Ascending aorta (tissue), 2 donors: ENCODE measurements around the gene S100A7. TPM values are rescaled to one million over a fixed set of nuclear protein-coding genes. Genes with fewer than 3 reads are reported as not detected.

Source experiments
- DNase-seq, 2 donors: peaks; one replicate each; pipeline ENCODE4 v3.0.0-alpha.2; 2019; ENCODE audit warnings: low spot score in 2 of 2
- H3K27ac ChIP-seq, 2 donors: fragments of 200-600 bp; sonication (generic); one replicate each; pipeline ENCODE4 v1.5.1; 2016 to 2017; ENCODE audit warnings: mild to moderate bottlenecking in 1 of 2
- H3K27me3 ChIP-seq: fragments of 200-600 bp; sonication (generic); one replicate; pipeline ENCODE4 v1.5.1; 2017
- H3K36me3 ChIP-seq, 2 donors: fragments of 200-600 bp; sonication (generic); one replicate each; pipeline ENCODE4 v1.5.1; 2016
- H3K4me1 ChIP-seq, 2 donors: fragments of 200-600 bp; sonication (generic); one replicate each; pipeline ENCODE4 v1.5.1; 2016 to 2017; ENCODE audit warnings: mild to moderate bottlenecking in 1 of 2
- H3K4me3 ChIP-seq, 2 donors: fragments of 200-600 bp; sonication (generic); one replicate each; pipeline ENCODE4 v1.5.1; 2016 to 2017; ENCODE audit warnings: mild to moderate bottlenecking in 1 of 2
- H3K9me3 ChIP-seq, 2 donors: fragments of 200-600 bp; sonication (generic); one replicate each; pipeline ENCODE4 v1.5.1; 2016
- intact Hi-C: fragments of 100-400 bp; cut with DNase I; formaldehyde crosslinking; loops from one replicate; pipeline ENCODE4 v1.15.1; 2023
- total RNA-seq: library from RNA; depleted of rRNA; stranded (reverse); fragments of >200 nt; gene quantifications from one replicate; pipeline ENCODE4 v1.1.0, GENCODE V29; 2016
- TF ChIP-seq, protein P1 (sequence below), 3 experiments: fragments of 200-600 bp in 2 of 3; fragments of 450-650 bp in 1 of 3; sonication (generic) in 2 of 3; IDR thresholded peaks; one replicate each; pipeline ENCODE4 v1.5.1; 2016 to 2019; ENCODE audit warnings: antibody characterized with exemption in 3 of 3, mild to moderate bottlenecking in 1 of 3, moderate library complexity in 1 of 3

S100A7 gene
- total RNA-seq, 1 donor from 2014 or later, result not detected

DNA sequence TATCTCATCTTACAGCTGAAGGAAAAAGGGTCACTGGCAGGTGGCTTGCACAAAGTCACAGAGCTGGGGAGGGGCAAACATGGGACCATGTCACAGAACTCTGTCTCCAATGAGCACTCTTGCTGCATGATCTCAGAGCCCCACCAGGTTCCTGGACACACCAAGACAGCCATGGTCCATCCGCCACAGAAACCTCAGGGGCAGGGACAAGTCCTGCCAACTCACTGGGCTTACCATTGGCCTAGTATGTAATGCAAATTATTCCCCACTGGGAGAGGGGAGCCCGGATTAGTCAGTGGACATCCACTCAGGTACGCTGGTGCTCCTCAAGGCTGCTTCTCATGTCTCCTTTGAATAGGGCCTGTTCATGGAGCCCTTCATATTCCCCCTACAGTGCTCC, 29.9 kb downstream of the S100A7 start:
- Histone ChIP-seq H3K27ac (no peak overlapping the region), H3K4me3 (no peak overlapping the region), H3K27me3 (no peaks in the 10 kb centered on the region), H3K9me3 (no peaks in the 10 kb centered on the region), H3K36me3 (no peaks in the 10 kb centered on the region), H3K4me1 (no peaks in the 10 kb centered on the region)
- TF ChIP-seq, protein P1, sequence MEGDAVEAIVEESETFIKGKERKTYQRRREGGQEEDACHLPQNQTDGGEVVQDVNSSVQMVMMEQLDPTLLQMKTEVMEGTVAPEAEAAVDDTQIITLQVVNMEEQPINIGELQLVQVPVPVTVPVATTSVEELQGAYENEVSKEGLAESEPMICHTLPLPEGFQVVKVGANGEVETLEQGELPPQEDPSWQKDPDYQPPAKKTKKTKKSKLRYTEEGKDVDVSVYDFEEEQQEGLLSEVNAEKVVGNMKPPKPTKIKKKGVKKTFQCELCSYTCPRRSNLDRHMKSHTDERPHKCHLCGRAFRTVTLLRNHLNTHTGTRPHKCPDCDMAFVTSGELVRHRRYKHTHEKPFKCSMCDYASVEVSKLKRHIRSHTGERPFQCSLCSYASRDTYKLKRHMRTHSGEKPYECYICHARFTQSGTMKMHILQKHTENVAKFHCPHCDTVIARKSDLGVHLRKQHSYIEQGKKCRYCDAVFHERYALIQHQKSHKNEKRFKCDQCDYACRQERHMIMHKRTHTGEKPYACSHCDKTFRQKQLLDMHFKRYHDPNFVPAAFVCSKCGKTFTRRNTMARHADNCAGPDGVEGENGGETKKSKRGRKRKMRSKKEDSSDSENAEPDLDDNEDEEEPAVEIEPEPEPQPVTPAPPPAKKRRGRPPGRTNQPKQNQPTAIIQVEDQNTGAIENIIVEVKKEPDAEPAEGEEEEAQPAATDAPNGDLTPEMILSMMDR (IDR thresholded peaks at IDR 0.05), result no peak
- intact Hi-C loops, result no loop called here
- no peak for DNase-seq

DNA sequence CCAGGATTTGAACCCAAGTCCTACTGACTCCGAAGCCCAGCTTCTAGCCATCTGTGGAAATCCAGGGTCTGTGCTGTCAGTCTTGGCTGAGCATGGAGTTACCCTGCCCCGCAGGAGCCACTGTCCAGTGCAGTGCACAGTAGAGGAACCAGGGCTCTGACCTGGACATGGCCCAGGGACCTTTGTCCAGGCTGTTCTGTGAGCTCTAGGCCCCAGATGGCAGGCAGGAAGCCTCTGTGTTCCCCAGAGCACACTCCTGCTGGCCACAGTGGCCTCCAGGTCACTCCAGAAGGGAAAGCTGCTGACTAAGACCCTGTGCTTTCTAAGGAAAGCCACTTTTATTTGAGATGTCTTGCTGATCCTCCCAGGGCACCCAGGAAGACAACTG, 30.3 kb downstream of the S100A7 start:
- Histone ChIP-seq H3K9me3 (no peaks in the 10 kb centered on the region), H3K27ac (no peak overlapping the region), H3K4me3 (no peak overlapping the region), H3K4me1 (no peaks in the 10 kb centered on the region), H3K27me3 (no peaks in the 10 kb centered on the region), H3K36me3 (no peaks in the 10 kb centered on the region)
- intact Hi-C loops, result no loop called here
- DNase-seq, result no peak
- TF ChIP-seq, protein P1 (IDR thresholded peaks at IDR 0.05), result no peak

DNA sequence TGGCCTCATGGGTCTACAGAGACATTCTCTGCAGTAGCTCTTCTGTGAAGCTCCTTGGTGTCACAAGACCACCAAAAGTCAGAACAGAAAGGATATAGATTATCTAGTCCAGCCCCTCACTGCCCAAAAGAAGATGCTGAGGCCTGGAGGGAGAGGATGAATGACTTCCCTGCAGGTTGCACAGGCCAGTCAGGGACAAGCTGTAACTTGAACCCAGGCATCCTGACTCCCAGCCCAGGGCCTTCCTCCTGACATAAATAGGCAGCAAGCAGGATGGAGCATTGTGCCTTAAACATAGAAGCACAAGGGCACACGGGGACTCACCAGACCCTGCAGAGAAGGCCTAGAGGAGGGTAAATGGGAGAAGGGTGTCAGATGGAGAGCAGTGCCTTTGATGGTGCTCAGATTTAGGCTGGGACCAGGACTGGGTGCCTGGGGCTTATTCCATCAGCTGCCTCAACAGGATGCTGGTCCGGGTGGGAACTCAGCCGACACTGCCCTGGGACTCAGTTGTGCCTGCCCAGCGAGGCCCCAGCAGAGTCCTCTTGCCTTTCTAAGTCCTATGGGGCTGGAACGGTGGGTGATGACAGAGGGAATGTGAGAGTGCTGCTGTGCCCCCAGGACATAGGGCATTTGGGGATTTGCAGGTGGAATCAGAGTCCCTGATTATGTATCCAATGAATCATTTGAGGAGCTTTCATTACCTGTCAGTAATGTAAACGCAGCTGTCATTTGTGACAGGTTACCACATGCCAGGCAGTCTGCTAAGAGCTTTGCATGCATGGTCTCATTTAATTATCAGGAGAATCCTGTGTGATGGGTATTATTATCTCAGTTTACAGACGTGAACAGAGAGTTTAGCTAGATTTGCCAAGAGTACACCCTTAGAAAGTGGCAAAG, 30.9 kb downstream of the S100A7 start:
- DNase-seq, result no peak
- intact Hi-C loops, result no loop called here
- TF ChIP-seq, protein P1 (IDR thresholded peaks at IDR 0.05), result no peak
- no peaks in the 10 kb centered on the region for H3K36me3 ChIP-seq
- no peaks in the 10 kb centered on the region for H3K9me3 ChIP-seq
- H3K4me1 ChIP-seq, result no peaks in the 10 kb centered on the region
- H3K4me3 ChIP-seq, result no peak overlapping the region
- H3K27ac ChIP-seq, result no peak overlapping the region
- no peaks in the 10 kb centered on the region for H3K27me3 ChIP-seq

DNA sequence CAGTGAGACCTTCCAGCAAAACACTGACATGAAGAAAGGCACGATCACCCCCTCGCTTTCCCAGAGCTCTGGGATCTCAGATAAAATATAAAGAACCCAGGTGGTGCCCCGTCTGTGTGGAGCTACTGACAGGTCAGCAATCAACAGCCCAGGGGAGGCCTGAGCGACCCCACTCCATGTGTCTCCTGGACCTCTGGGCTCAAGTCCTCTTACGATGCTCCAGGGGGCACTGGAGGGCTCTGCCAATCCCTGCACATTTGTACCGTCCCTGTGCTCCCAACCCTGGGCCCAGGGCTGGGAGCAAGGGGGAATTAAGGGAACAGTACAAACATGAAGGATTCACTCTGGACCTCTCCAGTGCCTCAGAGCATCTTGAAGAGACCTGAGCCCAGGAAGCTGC, 31.7 kb downstream of the S100A7 start:
- H3K36me3 ChIP-seq, result no peaks in the 10 kb centered on the region
- no peaks in the 10 kb centered on the region for H3K9me3 ChIP-seq
- intact Hi-C loops, result no loop called here
- no peaks in the 10 kb centered on the region for H3K27me3 ChIP-seq
- no peak overlapping the region for H3K27ac ChIP-seq
- no peak overlapping the region for H3K4me3 ChIP-seq
- no peak for DNase-seq
- TF ChIP-seq, protein P1 (IDR thresholded peaks at IDR 0.05), result no peak
- no peaks in the 10 kb centered on the region for H3K4me1 ChIP-seq

DNA sequence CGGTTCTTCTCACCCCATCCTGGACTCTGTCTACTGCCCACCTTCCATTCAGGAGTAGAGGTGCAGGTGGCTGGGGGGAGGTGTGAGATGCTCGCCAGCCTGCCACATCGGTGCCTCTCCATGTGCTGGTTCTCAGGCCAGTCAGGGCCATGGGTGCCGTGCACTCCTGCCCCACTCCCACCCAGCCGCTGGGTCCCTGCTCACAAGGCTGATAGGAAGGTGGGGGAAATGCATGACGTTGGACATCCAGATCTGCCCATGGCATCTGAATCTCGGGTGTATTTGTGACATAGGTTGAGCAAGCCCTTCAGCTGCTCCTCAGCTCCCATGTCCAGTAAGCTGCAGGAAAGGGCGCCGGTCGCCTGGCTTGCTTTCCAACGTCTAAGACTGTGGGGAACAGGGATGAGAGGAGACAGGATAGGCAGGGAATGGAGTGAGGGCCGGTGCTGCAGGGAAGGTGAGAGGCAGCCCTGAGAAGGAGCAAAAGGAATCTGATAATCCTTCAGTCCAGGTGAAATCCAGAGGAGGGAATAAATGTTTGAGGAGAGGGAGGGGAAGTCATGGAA, 32.3 kb downstream of the S100A7 start:
- Histone ChIP-seq H3K27me3 (no peaks in the 10 kb centered on the region), H3K36me3 (no peaks in the 10 kb centered on the region), H3K4me1 (no peaks in the 10 kb centered on the region), H3K4me3 (no peak overlapping the region), H3K27ac (no peak overlapping the region), H3K9me3 (no peaks in the 10 kb centered on the region)
- DNase-seq, result no peak
- TF ChIP-seq, protein P1 (IDR thresholded peaks at IDR 0.05), result no peak
- intact Hi-C loops, result no loop called here
